ENCODE results near the gene WWOX.

WWOX gene

GRCh38 chr16:78189121-78189520 is 89.7 kb downstream of the WWOX start:
- no peak for TF ChIP-seq CTCF (IDR thresholded peaks at IDR 0.05; ENCODE audit: insufficient read depth, low read length, missing control alignments)
- no peak for DNase-seq (ENCODE audit: low read depth, low spot score)
- POLR2A ChIA-PET: no interaction called here
- no peak overlapping the region for H3K4me3 ChIP-seq (ENCODE audit: low read depth, low read length)
- CTCF ChIA-PET: no interaction called here

GRCh38 chr16:78192734-78193488 is 93.5 kb downstream of the WWOX start:
- no peak overlapping the region for H3K4me3 ChIP-seq (ENCODE audit: low read depth, low read length)
- CTCF ChIA-PET: no interaction called here
- no peak for DNase-seq (ENCODE audit: low read depth, low spot score)
- TF ChIP-seq CTCF (IDR thresholded peaks at IDR 0.05; ENCODE audit: insufficient read depth, low read length, missing control alignments): no peak
- POLR2A ChIA-PET: no interaction called here

DNA sequence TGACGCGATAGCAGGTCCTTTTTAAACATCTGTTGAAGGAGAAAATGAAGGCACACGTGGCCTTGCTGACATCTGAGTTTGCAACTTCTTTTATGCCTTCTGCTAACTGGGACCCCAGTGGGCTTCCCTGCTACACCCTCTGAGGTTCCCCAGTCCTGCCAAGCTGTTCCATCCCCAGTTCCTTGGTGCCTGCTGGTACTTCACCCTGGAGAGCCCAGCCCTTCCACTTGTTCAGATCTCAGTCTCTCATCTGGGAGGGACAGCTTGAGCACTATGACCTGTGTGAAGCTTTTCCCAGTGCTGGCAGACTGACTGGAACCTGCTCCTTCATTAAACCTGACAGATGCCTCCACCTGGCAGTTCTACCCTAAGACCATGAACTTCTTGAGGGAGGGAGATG is 95.5 kb downstream of the WWOX start:
- ChIA-PET CTCF (no interaction called here), POLR2A (no interaction called here)
- H3K4me3 ChIP-seq (ENCODE audit: low read depth, low read length): no peak overlapping the region
- DNase-seq (ENCODE audit: low read depth, low spot score): no peak
- no peak for TF ChIP-seq CTCF (IDR thresholded peaks at IDR 0.05; ENCODE audit: insufficient read depth, low read length, missing control alignments)

- POLR2A ChIA-PET: no interaction called here
- TF ChIP-seq CTCF (IDR thresholded peaks at IDR 0.05; ENCODE audit: insufficient read depth, low read length, missing control alignments): no peak
- no peak overlapping the region for H3K4me3 ChIP-seq (ENCODE audit: low read depth, low read length)
- DNase-seq (ENCODE audit: low read depth, low spot score): no peak
- CTCF ChIA-PET: no interaction called here
Observed at GRCh38 chr16:78195797-78196196, 96.3 kb downstream of the WWOX start.

DNA sequence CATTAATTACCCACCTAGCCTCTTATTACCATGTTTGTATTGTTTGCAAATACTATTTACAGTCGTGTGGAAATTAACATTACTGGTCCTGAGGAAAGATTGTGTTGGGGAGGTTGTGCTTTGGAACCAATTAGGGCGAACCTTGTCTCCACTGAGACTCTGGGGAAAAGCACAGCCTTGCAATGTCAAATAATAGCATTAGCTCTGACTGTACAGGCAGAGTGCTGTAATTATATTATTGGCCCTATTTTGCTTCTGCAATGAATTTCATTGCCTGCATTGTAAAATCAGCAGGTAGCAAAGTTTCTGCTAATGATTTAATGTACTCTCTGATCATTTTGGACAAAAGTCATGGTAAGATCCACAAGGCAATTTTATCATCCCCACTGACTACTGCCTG is 97.0 kb downstream of the WWOX start:
- H3K4me3 ChIP-seq (ENCODE audit: low read depth, low read length): no peak overlapping the region
- DNase-seq (ENCODE audit: low read depth, low spot score): no peak
- TF ChIP-seq CTCF (IDR thresholded peaks at IDR 0.05; ENCODE audit: insufficient read depth, low read length, missing control alignments): no peak
- POLR2A ChIA-PET: no interaction called here
- CTCF ChIA-PET: no interaction called here

- POLR2A ChIA-PET: no interaction called here
- no peak overlapping the region for H3K4me3 ChIP-seq (ENCODE audit: low read depth, low read length)
- no peak for DNase-seq (ENCODE audit: low read depth, low spot score)
- CTCF ChIA-PET: no interaction called here
- TF ChIP-seq CTCF (IDR thresholded peaks at IDR 0.05; ENCODE audit: insufficient read depth, low read length, missing control alignments): no peak
Observed at GRCh38 chr16:78198288-78198687, 98.8 kb downstream of the WWOX start.

All from AG04449 (cell line).